Kidney capillary endothelial cell (primary cell): ENCODE results near the gene EVC.
"Not testable (repeated sequence)": the region's sequence is repeated elsewhere in the genome, so short reads cannot be mapped to it uniquely, and the experiment has no call there.

Experiments used
- DNase-seq: peaks from one replicate; pipeline ENCODE4 v3.0.0-alpha.2; 2018; ENCODE audit warnings: low spot score

EVC gene

DNA sequence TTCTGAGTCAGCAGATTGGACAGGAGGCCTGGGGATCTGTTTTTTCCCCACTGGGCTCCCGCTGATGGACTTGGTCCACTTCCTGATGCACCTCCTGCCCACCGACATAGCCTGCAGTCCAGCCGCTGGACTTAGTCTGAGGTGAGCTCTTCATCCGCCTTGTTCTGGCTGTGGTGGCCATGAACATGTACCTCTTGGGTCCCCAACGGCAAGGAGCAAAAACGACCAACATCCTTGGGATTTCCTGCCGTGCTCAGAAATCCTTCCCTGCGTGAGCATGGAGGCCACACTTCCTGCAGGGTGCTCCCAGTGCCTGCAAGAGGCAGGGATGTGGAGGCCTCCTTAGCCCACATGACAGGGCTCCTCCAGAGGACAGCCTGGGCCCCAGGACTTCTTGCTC is 105.1 kb downstream of the EVC start:
- no peak for DNase-seq

DNA sequence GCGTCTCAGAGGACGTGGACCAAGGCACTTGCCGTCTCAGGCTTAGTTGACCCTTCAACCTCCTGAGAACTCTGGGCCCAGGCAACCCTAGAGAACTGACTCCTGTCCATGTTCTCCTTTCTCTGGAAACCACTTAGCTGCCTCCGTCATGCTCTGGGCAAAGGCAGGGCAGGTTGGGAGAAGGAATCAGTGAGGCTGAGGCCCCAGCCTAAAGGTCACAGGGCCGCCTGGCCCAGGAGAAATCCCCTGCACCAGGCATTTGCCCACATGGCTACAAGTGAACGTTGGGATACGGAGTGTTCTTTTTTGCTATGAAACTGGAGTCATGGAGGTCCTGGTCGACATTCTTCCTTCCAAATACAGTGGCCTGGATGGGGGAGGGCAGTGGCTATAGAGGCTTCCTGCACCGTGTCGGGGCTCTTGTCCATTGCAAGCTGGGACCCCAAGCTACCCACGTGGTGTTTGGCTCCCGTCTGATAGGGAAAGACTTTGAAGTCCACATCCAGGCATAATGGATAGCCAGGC is 105.9 kb downstream of the EVC start:
- no peak for DNase-seq

DNA sequence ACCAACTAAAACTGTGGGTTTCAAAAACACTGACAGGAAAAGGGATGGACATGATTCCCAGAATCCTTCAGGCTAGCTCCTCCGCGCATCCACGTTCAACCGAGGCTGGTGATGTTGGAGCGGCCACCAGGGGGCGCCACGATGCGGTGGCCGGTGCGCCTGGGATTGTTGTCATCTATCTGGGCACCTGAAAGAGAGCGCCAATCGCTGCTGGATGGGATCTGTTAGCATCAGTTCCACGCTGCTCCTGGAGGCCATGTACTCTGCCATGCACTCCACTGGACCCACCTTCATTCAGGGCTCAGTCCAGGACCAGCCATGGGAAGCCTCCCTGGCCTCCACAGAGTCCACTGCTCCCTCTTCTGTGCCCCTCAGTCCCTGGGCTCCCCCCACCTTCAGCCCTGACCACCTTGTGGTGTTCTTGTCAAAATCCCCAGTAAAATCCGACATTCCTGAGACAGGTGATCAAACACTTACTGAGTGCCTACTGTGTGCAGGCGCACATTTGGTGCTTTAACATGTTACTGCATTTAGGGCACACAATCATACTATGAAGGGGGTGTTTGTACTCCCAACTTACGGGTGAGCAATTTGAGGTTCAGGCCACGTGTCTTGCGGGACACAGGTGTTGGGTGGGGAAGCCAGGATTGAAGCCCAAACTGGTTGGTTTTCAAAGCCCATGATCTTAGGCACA is 110.8 kb downstream of the EVC start:
- DNase-seq, result peak; percentile 28

DNA sequence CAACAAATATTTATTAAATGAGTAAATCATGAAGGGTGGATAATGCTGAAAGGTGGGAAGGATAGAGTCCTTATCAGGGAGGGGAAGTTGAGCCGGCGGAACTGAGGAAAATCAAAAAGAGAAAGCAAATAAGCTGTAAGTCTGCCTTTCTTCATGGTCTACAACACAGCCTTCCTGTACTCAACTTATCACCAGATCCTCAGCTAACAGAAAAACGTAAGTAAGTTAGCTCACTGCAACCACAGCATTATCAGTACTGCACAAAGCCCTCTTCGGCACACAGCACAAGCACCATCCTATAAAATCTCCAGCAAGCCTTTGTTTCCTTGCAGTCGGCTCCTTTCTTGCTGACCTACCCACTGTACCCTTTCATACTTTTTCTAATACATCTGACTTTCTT is 111.6 kb downstream of the EVC start:
- no peak for DNase-seq

DNA sequence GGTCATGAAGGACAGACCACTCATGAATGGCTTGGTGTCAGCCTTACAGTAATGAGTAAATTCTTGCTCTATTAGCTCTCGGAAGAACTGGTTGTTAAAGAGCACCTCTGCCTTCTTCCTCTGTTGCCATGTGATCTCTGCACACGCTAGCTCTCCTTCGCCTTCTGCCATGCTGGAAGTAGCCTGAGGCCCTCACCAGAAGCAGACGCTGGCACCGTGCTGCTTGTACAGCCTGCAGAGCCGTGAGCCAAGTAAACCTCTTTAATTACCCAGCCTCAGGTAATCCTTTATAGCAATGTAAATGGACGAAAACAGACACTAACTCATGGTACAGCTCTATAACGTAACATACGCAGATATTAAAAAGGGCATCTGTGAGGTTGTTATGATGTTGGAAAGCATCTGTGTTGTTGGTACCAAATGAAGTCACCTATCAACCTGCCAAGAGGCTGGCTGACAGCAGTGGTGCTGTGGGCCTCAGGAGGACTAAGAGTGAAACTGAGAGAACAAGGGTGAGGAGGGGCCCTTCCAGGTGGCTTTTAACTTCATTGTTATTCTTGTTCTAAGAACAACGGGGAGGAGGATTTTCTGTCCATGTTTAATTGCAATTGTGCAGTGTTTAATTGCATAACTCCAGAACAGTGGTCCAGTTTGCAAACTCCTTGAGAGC is 112.7 kb downstream of the EVC start:
- DNase-seq, result no peak

DNA sequence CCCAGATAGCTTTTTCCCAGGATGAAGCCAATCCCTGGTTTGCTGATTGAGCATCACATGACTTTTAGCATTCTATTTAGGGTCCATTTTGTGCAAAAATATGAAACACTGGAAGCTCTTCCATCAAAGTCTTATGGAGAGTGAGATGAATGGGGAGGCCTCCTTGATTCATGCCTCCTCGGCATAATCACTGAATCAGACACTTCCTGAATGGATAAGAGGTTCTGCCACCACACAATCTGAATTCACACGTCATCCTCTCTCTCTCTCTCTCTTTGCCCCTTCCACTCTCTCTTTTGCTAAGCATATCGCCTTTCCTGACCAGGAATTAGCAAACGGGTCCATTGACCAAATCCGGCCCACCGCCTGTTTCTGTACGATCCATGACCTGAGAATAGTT is 113.2 kb downstream of the EVC start:
- DNase-seq, result no peak

DNA sequence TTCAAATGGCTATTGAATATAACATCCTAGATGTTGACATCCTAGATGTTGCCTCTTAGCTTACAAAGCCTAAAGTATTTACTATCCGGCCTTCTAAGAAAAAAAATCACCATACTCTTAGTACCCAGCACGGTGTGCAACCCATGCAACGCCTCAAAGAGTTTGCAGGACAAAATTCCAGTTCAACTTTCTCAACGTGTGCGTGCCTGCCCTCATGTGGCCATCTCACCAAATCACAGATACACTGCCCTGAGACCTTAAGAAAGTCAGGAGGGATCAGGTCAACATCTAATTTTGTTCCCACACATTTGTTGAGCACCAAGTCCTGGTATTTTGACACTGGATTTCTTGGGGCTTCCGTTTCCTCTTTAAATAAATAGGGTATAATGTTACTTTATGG is 113.6 kb downstream of the EVC start:
- peak; percentile 63 for DNase-seq

DNA sequence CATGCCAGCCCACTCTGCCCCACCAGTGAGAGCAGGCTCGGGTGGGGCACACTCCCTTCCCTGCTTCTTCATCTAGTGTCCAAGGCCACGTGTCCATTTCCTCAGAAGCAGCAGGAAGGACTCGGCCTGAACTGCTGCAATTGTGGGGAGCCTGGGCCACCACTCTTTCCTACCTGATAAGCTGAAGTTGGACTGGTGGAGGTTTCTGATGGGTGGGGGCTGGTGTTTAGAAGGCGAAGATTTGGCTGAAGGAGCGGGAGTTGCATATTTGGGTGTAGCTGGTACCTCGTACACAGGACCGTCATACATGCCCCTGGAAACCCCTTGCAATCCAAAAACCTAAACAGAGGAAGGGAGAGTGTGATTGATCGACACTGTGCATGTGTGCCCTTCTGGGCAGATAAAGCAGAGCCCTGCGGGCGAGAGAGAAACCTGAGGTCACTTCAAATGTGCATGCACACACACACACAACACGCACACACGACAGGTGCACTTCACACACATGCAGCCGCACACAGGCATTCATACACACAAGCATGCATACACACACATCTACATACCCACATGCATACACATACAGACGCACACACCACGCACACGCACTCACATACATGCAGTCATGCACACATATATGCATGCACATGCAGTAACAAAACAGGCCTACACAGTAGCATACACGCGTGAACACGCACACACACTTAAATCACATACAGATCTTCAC is 114.5 kb downstream of the EVC start:
- no peak for DNase-seq

DNA sequence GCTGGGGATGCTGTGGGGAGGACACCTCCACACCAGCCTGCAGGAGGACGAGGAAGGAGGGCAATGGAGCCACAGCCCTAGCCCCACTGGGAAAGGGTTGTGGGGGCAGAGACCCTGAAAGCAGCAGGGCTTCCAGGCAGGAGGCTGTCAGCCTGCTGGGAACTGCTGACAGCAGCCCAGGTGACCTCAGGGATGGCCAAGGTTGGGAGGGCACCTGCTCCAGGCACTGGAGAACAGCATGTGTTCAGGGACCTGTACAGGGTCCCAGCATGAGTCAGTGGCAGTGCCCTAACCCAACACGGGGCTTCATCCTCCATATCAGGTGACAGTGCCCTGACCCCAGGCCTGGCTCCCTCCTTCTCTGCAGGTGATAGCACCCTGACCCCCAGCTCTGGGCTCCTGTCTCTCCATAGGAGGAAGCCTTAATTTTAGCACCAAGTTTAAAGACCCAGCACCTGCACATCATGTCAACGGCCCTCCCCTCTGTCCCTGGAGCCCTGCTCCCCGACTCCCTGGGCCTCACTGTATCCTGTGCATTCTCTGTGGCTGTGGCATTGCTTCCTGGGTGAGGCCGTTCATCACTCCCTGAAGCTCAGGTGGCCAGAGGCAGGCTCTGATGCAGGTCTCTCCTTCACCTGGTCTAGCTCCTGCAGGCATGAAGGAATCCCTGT is 115.6 kb downstream of the EVC start:
- DNase-seq, result no peak

DNA sequence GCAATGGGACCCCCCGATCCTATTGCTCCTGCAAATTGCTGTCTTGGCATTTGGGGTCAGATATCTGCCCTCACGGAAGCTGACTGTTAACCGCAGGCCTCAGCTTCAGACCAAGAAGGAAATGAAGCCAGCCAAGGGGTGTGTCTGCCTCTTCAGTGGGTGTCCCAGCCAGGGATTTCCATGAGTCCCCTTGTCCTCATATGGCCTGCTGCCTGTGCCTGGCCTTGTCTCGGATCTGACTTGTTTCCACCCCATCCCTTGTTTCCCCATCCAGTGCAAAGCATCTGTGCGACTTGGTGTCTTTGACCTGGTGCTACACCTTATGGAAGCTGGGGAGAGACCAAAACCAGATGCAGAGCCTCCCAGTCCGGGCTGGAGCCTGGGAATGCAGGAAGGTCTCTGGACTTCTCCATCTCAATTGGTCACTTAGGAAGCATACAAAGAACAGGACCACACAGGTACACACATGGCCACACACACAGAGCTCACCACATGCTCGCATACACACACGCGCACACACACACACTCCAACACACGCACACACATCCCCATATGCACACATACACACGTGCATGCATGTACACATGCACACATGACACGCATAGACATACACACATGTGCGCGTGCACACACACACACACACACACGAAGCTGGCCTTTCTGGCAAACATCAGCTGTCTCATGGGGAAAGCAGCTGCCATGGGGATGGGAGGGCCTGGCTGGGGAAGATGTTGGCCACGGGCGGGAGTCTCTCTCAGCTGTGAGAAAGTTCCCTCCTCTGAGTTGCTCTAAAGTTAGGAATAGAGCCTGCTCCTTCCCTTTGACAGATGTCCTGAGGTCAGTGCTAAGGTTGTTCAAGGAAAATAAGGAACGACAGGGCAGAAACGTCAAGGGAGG is 116.4 kb downstream of the EVC start:
- peak; percentile 34 for DNase-seq

DNA sequence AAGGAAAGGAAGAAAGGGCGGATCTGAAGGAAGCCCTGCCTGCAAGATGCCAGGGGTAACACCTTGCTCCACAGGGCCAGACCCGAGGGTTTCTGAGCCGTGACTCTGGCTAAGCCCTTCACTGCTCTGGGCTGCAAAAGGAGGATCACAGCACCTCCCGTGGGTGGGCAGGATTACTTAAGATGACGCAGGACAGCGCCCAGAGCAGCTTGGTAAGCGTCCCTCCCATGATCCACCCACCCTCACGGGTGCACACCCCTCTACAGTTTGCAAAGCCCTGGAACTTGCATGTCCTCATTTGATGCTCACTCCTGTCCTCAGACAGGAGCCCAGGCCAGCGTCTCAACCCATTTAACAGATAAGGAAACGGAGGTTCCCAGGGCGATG is 117.0 kb downstream of the EVC start:
- DNase-seq, result no peak

DNA sequence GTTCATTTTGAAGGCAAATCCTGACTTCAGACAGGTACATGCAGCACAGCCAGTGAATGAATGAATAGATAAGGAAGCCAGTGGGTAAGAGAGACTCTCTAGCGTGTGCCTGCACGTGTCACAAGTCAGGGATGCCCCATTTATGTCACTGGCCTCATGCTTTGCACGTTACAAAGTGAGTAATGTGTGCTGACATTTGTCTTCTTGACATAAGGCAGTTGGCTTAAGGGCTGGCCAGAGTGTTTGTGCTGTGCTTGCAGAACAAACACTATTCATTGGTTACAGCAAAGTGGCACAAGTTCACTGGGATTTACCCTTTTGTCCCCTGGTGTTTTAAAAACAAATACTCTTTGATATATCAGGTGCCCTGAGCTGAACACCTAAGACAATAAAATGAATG is 125.9 kb downstream of the EVC start:
- DNase-seq, result no peak

DNA sequence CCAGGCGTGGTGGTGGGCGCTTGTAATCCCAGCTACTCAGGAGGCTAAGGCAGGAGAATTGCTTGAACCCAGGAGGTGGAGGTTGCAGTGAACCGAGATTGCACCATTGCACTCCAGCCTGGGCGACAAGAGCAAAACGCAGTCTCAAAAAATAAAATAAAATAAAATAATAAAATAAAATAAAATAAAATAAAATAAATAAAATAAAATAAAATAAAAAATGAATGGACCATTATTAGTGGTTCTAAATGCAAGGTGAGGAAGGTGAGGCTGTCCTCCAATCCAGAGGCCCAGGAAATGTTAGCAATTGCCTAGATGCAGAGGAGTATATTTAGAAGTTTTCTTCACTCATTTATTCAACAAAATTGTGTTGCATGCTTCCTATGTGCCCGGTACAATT is 126.5 kb downstream of the EVC start:
- DNase-seq, result not testable (repeated sequence)

DNA sequence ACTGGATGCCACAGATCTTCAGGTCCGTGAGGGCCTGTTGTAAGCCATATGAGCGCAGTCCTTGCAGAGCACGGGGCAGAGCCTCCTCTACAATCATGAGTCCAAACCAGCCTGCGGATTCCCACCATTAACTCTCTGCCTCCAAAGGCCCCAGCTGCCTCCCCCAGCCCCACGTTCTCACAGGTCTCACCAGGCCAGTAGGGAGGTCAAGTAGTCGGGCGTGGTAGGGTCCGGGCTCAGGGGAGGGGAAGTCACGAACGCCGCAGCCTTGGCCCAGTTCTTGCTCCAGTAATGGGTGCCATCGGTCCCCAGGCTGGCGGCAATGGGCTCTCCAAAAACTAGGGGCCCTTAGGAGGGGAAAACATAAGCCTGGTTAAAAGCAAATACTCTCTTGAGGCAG is 128.3 kb downstream of the EVC start:
- DNase-seq, result no peak

DNA sequence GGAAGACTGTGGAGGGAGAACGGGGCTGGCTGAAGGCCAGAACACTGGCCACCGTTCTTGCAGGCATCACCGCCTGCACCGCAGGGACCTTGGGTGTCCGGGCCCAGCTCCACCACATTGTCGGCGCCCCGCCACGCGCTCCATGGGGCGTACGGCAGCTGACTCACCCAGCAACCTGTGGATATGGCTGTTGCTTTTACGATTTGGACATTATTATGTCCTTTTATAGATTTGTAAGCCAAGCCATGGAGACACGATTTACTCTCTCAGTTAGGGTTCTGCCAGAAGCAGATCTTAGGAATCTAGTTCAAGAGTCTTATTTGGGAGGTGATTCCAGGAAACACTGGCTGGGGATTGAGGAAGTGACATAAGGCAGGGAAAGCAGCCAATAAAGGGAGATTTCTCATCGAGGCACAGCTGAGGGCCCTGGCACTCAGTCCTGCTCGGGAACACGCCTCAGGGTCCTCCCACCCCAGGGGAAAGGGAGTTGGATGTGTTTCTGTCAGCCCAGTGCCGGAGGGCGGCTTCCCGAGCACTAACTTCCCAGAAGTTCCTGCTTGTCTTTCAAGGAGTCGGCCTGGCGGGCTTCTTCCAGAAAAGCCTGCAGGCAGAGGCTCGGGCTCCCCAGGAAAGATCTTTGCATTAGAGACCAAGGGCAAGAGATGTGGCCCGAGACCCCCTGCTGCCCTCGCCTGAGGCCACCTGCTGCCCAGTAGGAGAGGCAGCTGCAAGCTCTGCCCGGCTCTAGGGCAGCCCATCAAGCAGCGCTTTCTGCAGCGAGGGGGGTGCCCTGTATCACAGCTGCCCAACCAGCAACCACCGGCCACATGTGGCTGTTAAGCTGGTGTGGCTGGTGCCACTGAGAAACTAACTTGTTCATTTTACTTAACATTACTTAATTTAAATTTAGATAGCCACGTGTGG is 129.0 kb downstream of the EVC start:
- no peak for DNase-seq

DNA sequence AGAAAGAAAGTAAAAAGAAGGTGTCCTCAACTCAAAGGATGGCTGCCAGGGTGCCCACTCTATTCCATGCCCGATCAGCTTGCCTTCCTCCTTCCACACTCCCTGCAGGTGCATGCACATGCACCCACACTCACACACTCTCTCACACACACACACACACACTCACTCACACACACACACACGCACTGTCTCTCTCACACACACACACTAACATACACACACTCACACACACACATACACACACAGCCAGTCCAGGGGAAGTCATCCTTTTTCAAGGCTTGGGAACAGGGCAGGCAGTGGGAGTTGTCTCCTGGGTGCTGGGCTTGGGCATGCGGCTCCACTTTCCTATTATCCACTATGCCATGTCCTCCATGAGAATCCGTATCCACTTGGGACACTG is 131.5 kb downstream of the EVC start:
- DNase-seq, result no peak

DNA sequence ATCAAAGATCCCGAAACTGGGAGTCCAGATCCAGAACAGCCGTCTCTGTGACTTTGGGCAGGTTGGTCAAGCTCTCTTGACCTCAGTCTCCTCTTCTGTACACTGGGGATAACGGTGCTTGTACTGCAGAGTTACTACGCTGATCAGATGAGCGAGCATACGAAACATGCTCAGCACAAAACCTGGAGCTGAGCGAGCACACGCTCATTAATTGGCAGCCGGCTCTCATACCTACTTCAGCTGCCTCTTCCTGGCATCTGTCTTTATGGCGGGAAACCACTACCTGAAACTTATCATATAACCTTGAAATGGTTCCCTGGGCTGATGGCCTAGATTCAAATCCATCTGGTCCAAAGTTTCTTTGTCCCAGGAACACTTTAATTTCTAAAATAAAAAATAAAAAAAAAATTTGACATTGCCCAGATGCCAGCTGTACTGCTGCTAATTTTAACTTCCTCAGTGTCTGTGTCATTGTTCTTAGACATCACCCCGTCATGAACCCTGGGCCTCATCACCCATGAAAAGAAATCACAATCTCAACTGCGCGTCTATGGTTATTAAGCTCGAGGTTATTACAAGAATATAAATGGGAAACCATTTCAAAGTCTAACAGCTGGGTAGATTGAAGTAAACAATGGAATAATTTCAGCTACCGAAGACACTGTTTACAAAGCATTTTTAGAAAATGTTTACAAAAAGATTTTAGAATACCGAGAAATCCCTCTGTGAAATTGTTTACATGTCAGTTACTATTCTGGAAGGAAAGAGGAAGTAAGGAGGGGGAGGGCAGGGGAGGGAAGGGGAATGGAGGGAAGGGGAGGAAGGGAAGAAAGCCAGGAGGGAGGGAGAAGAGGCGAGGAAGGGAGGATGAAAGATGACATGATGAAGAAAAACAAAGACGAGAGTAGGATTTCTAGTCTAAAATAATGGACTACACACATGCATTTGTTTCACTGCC is 132.9 kb downstream of the EVC start:
- DNase-seq, result no peak

DNA sequence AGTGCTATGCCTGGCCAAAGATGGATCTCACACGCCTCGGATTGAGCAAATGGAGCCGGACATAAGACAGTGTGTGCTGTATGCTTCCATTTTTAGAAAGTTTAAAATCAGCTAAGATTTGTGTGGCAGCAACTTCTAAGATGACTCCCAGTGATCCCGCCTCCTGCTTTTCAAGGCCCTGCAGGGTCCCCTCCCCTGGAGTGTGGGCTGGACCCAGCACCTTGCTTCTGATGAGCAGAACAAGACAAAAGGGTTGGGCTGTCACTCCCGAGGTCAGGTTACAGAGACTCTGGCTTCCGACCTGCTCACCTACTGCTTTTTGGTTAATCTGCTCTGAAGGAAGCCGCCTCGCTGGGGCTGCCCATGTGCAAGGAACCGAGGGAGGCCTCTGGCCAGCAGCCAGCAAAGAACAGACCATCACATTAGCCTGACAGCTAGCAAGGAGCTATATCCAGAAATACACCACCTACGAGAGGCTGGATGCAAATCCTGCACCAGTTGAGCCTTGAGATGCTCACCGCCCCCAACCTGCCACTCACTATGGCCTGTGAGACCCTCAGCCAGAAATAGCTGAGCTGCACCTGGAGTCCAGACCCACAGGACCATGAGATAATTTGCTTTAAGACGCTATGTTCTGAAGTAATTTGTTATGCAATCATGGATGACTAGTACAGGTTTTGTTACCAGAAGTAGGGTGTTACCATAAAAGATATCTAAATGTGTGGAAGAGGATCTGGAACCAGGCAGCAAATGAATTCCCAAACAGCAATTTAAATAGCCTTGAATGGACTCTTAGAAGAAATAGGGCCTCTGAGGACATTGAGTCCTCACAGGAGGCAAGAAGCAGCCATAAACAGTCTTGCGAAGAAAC is 134.3 kb downstream of the EVC start:
- no peak for DNase-seq
